Effector memory CD4-positive, alpha-beta T cell (primary cell): ENCODE data around the gene ATXN1.
"Not testable (repeated sequence)": the region's sequence is repeated elsewhere in the genome, so short reads cannot be mapped to it uniquely, and the experiment has no call there.

Experiments used
- DNase-seq, 3 donors: peaks; one replicate each; pipeline ENCODE4 v3.0.0-alpha.2; 2020
- H3K27ac ChIP-seq: 2 replicates; pipeline ENCODE4 v1.7.0; 2013; ENCODE audit warnings: mild to moderate bottlenecking, low read length, moderate library complexity; ENCODE audit not compliant: insufficient read depth, poor library complexity, severe bottlenecking
- H3K27me3 ChIP-seq: replicated peaks from 2 replicates; pipeline ENCODE4 v1.7.0; 2013; ENCODE audit warnings: mild to moderate bottlenecking, low read length; ENCODE audit not compliant: insufficient read depth, control insufficient read depth, poor library complexity, severe bottlenecking
- H3K36me3 ChIP-seq: 2 replicates; pipeline ENCODE4 v1.7.0; 2013; ENCODE audit warnings: mild to moderate bottlenecking, low read length, moderate library complexity; ENCODE audit not compliant: control insufficient read depth, insufficient read depth
- H3K4me1 ChIP-seq: 2 replicates; pipeline ENCODE4 v1.7.0; 2013; ENCODE audit warnings: low read length, mild to moderate bottlenecking; ENCODE audit not compliant: control insufficient read depth, insufficient read depth, poor library complexity, severe bottlenecking
- H3K4me3 ChIP-seq: 2 replicates; pipeline ENCODE4 v1.7.0; 2013; ENCODE audit warnings: low read length, low read depth, mild to moderate bottlenecking; ENCODE audit not compliant: insufficient read depth, poor library complexity, severe bottlenecking
- H3K9me3 ChIP-seq: 2 replicates; pipeline ENCODE4 v1.7.0; 2013; ENCODE audit warnings: mild to moderate bottlenecking, low read length, moderate library complexity; ENCODE audit not compliant: control insufficient read depth

ATXN1 gene

GRCh38 chr6:16623731-16624130 is 137.5 kb downstream of the ATXN1 start:
- Histone ChIP-seq H3K27me3 (no peaks in the 10 kb centered on the region), H3K27ac (no peak overlapping the region), H3K9me3 (no peaks in the 10 kb centered on the region), H3K4me1 (peaks cover 2% of the 10 kb centered on the region), H3K4me3 (no peak overlapping the region), H3K36me3 (no peaks in the 10 kb centered on the region)
- no peak for DNase-seq

GRCh38 chr6:16623029-16623653 is 138.1 kb downstream of the ATXN1 start:
- no peaks in the 10 kb centered on the region for H3K9me3 ChIP-seq
- H3K4me1 ChIP-seq: peaks cover 2% of the 10 kb centered on the region
- no peaks in the 10 kb centered on the region for H3K36me3 ChIP-seq
- no peak overlapping the region for H3K27ac ChIP-seq
- H3K4me3 ChIP-seq: no peak overlapping the region
- DNase-seq: no peak
- H3K27me3 ChIP-seq: no peaks in the 10 kb centered on the region

- no peak for DNase-seq
- no peak overlapping the region for H3K4me3 ChIP-seq
- H3K36me3 ChIP-seq: no peaks in the 10 kb centered on the region
- H3K4me1 ChIP-seq: peaks cover 2% of the 10 kb centered on the region
- no peaks in the 10 kb centered on the region for H3K27me3 ChIP-seq
- H3K27ac ChIP-seq: no peak overlapping the region
- no peaks in the 10 kb centered on the region for H3K9me3 ChIP-seq
Observed at GRCh38 chr6:16622193-16622592, 139.1 kb downstream of the ATXN1 start.

GRCh38 chr6:16621002-16621401 is 140.3 kb downstream of the ATXN1 start:
- Histone ChIP-seq H3K27ac (no peak overlapping the region), H3K4me3 (no peak overlapping the region), H3K36me3 (no peaks in the 10 kb centered on the region), H3K27me3 (no peaks in the 10 kb centered on the region), H3K4me1 (peaks cover 2% of the 10 kb centered on the region), H3K9me3 (no peaks in the 10 kb centered on the region)
- no peak for DNase-seq

- Histone ChIP-seq H3K4me3 (no peak overlapping the region), H3K9me3 (no peaks in the 10 kb centered on the region), H3K27ac (no peak overlapping the region), H3K27me3 (no peaks in the 10 kb centered on the region), H3K36me3 (no peaks in the 10 kb centered on the region), H3K4me1 (peaks cover 2% of the 10 kb centered on the region)
- no peak for DNase-seq
Observed at GRCh38 chr6:16619777-16620176, 141.5 kb downstream of the ATXN1 start.

GRCh38 chr6:16618962-16619361 is 142.3 kb downstream of the ATXN1 start:
- H3K36me3 ChIP-seq: no peaks in the 10 kb centered on the region
- no peak for DNase-seq
- H3K27me3 ChIP-seq: no peaks in the 10 kb centered on the region
- H3K4me3 ChIP-seq: no peak overlapping the region
- no peak overlapping the region for H3K27ac ChIP-seq
- H3K9me3 ChIP-seq: no peaks in the 10 kb centered on the region
- H3K4me1 ChIP-seq: peaks cover 2% of the 10 kb centered on the region

GRCh38 chr6:16615215-16615614 is 146.0 kb downstream of the ATXN1 start:
- not testable (repeated sequence) for DNase-seq, H3K4me3 ChIP-seq, H3K27ac ChIP-seq

GRCh38 chr6:16614143-16614542 is 147.1 kb downstream of the ATXN1 start:
- H3K27me3 ChIP-seq, H3K27ac ChIP-seq, H3K36me3 ChIP-seq, H3K9me3 ChIP-seq, H3K4me1 ChIP-seq, DNase-seq, H3K4me3 ChIP-seq: not testable (repeated sequence)

More at GRCh38 chr6:16615215-16615614, 146.0 kb downstream of the ATXN1 start:
- H3K27me3 ChIP-seq, H3K9me3 ChIP-seq, H3K36me3 ChIP-seq, H3K4me1 ChIP-seq: not testable (repeated sequence)

- not testable (repeated sequence) for H3K4me3 ChIP-seq, H3K27me3 ChIP-seq, H3K4me1 ChIP-seq, H3K27ac ChIP-seq, H3K36me3 ChIP-seq, DNase-seq, H3K9me3 ChIP-seq
Observed at GRCh38 chr6:16613504-16613903, 147.8 kb downstream of the ATXN1 start.

GRCh38 chr6:16608444-16608843 is 152.8 kb downstream of the ATXN1 start:
- no peak for DNase-seq
- Histone ChIP-seq H3K4me1 (peaks cover 3% of the 10 kb centered on the region), H3K27me3 (no peaks in the 10 kb centered on the region), H3K27ac (no peak overlapping the region), H3K9me3 (no peaks in the 10 kb centered on the region), H3K4me3 (no peak overlapping the region), H3K36me3 (no peaks in the 10 kb centered on the region)
